ENCODE measurements around the gene SCN1A. TPM values are rescaled to one million over a fixed set of nuclear protein-coding genes. Genes with fewer than 3 reads are reported as not detected.

The SCN1A gene
- total and polyA plus RNA-seq, 10 of the 15 experiments (the other 5 are each of a cell fraction or from before 2014, with no cell fraction given) = not detected

DNA sequence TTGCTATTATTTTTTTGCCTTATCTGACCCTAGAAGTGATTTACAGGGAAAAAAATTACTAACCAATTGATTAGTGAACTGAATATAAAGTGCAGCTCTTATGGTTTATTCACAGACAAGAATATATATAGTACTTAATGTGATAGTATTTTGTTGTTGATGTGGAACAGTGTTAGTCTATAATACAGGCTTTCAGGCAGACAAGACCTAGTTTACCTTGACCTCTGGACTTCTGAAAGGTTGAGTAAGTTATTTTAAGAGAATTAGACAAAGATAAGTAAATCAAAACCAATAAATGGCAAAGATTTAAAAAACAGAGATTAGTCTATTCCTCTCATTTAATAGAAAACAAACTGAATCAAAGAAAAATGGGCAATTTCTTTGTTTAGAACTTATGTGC, 46.0 kb downstream of the SCN1A start:
- CTCF ChIA-PET = interaction anchor here (1.2 kb wide), 1 partner anchor 24 kb away, joined by 3 read pairs; no protein-coding TSS in a partner anchor
- no peaks in the 10 kb centered on the region for H3K79me2 ChIP-seq (ENCODE audit: control insufficient read depth, insufficient read depth, low read length)
- POLR2A ChIA-PET = no interaction called here
- FAIRE-seq = no peak
- H3K27me3 ChIP-seq (replicated peaks in 1 of 2; ENCODE audit: control insufficient read depth in 2 of 2, insufficient read depth in 2 of 2, low read length in 1 of 2) = no peaks in the 10 kb centered on the region
- no peaks in the 10 kb centered on the region for H3K36me3 ChIP-seq (ENCODE audit: control insufficient read depth in 2 of 2, insufficient read depth in 2 of 2, low read length in 1 of 2)
- no peaks in the 10 kb centered on the region for H3K9me3 ChIP-seq (replicated peaks; ENCODE audit: control insufficient read depth, insufficient read depth, low read length)
- no peak overlapping the region for H3K27ac ChIP-seq (ENCODE audit: control insufficient read depth, insufficient read depth)
- no peak for ATAC-seq
- no peak for TF ChIP-seq TCF3 (IDR thresholded peaks at IDR 0.05; ENCODE audit: borderline replicate concordance, insufficient read depth, low read depth, low read length)
- TF ChIP-seq, protein P1, sequence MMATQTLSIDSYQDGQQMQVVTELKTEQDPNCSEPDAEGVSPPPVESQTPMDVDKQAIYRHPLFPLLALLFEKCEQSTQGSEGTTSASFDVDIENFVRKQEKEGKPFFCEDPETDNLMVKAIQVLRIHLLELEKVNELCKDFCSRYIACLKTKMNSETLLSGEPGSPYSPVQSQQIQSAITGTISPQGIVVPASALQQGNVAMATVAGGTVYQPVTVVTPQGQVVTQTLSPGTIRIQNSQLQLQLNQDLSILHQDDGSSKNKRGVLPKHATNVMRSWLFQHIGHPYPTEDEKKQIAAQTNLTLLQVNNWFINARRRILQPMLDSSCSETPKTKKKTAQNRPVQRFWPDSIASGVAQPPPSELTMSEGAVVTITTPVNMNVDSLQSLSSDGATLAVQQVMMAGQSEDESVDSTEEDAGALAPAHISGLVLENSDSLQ (IDR thresholded peaks at IDR 0.05) = no peak
- no peak for TF ChIP-seq SRF (IDR thresholded peaks at IDR 0.05; ENCODE audit: low read depth in 2 of 2, low read length in 2 of 2)
- no peak for TF ChIP-seq SIX5 (IDR thresholded peaks at IDR 0.05; ENCODE audit: low read depth, low read length, severe bottlenecking)
- no peak for TF ChIP-seq CBX5 (IDR thresholded peaks at IDR 0.05; ENCODE audit: low read depth)
- H3K9ac ChIP-seq (ENCODE audit: control insufficient read depth, insufficient read depth, low read length) = no peak overlapping the region
- SMC1A ChIA-PET (ENCODE audit: uncharacterized antibody, unreplicated experiment) = no interaction called here
- no TSS peak for BruUV-seq (replicated peaks)
- H3K4me2 ChIP-seq (ENCODE audit: control insufficient read depth, insufficient read depth) = no peak overlapping the region
- RAD21 ChIA-PET (ENCODE audit: unreplicated experiment) = no interaction called here
- no peaks in the 10 kb centered on the region for H4K20me1 ChIP-seq (ENCODE audit: control insufficient read depth, insufficient read depth)
- in situ Hi-C loops (cut with MboI) (no loop called here), intact Hi-C loops (cut with micrococcal nuclease; ENCODE audit: unreplicated experiment) (no loop called here)
- H2AFZ ChIP-seq (ENCODE audit: control insufficient read depth, low read depth, low read length) = no peak overlapping the region
- DNase-seq (ENCODE audit: low read depth, low spot score) = no peak
- H3K4me3 ChIP-seq = no peak overlapping the region
- no peaks in the 10 kb centered on the region for H3K4me1 ChIP-seq (ENCODE audit: control insufficient read depth, insufficient read depth, low read length)

- ChIA-PET POLR2A (no interaction called here), SMC1A (ENCODE audit: uncharacterized antibody, unreplicated experiment) (interaction anchor here (1.7 kb wide), 1 partner anchor 13 kb away, joined by 4 read pairs; no protein-coding TSS in a partner anchor), CTCF (interaction anchor here (1.2 kb wide), 1 partner anchor 24 kb away, joined by 3 read pairs; no protein-coding TSS in a partner anchor), RAD21 (ENCODE audit: unreplicated experiment) (no interaction called here)
- Histone ChIP-seq H3K4me2 (ENCODE audit: control insufficient read depth, insufficient read depth) (no peak overlapping the region), H3K9ac (ENCODE audit: control insufficient read depth, insufficient read depth, low read length) (no peak overlapping the region), H3K27ac (ENCODE audit: control insufficient read depth, insufficient read depth) (no peak overlapping the region), H3K36me3 (ENCODE audit: control insufficient read depth in 2 of 2, insufficient read depth in 2 of 2, low read length in 1 of 2) (no peaks in the 10 kb centered on the region), H3K9me3 (replicated peaks; ENCODE audit: control insufficient read depth, insufficient read depth, low read length) (no peaks in the 10 kb centered on the region), H4K20me1 (ENCODE audit: control insufficient read depth, insufficient read depth) (no peaks in the 10 kb centered on the region), H3K27me3 (replicated peaks in 1 of 2; ENCODE audit: control insufficient read depth in 2 of 2, insufficient read depth in 2 of 2, low read length in 1 of 2) (no peaks in the 10 kb centered on the region), H3K4me1 (ENCODE audit: control insufficient read depth, insufficient read depth, low read length) (no peaks in the 10 kb centered on the region), H3K79me2 (ENCODE audit: control insufficient read depth, insufficient read depth, low read length) (no peaks in the 10 kb centered on the region), H3K4me3 (no peak overlapping the region), H2AFZ (ENCODE audit: control insufficient read depth, low read depth, low read length) (no peak overlapping the region)
- 10% methylated on average over 4 of the region's 4 CpGs for WGBS (ENCODE audit: insufficient coverage, insufficient replicate concordance, low lambda C conversion rate, missing lambda C conversion rate)
- no peak for TF ChIP-seq ZZZ3 (IDR thresholded peaks at IDR 0.05; ENCODE audit: control insufficient read depth, insufficient read length, low read depth)
- no peak for TF ChIP-seq USF1 (IDR thresholded peaks at IDR 0.05; ENCODE audit: borderline replicate concordance, extremely low read length, insufficient read depth, low read depth, low read length)
- FAIRE-seq (no peak), ATAC-seq (no peak), DNase-seq (ENCODE audit: low read depth, low spot score) (no peak)
- BruUV-seq (replicated peaks) = no TSS peak
- in situ Hi-C loops (cut with MboI) (no loop called here), intact Hi-C loops (cut with micrococcal nuclease; ENCODE audit: unreplicated experiment) (no loop called here)
Measured at GRCh38 chr2:166081131-166081632, 46.6 kb downstream of the SCN1A start.

Data from GM12878 (cell line).